Loucy (cell line): Measurements from ENCODE around the gene TRMT112.

Experiments
- CTCF ChIP-seq: fragments of 200-600 bp; sonication (generic); conservative IDR thresholded peaks from 2 replicates; pipeline ENCODE4 v1.5.1; 2014; ENCODE audit warnings: mild to moderate bottlenecking, antibody characterized with exemption, low read length
- EZH2phosphoT487 ChIP-seq: fragments of 200-600 bp; IDR thresholded peaks from 2 replicates; pipeline ENCODE4 v1.6.1; 2018; ENCODE audit warnings: antibody characterized with exemption, mild to moderate bottlenecking, moderate library complexity, borderline replicate concordance

- no peak for TF ChIP-seq CTCF
- no peak for TF ChIP-seq EZH2phosphoT487
These were observed 3.2 kb upstream of the TRMT112 start for GRCh38 chr11:64320556-64320955.
